A673 (cell line): ENCODE measurements around the gene CCDC197.

Experiments
- CTCF ChIP-seq: fragments of 300-800, 200-600 bp; sonication (generic); conservative IDR thresholded peaks from 2 replicates; pipeline ENCODE4 v1.5.1; 2017; ENCODE audit warnings: low read depth, mild to moderate bottlenecking, antibody characterized with exemption, low read length, moderate library complexity, mixed read lengths
- EZH2 ChIP-seq: fragments of 200-600 bp; sonication (generic); IDR thresholded peaks from 2 replicates; pipeline ENCODE4 v1.6.1; 2017; ENCODE audit warnings: borderline replicate concordance, low read depth, mild to moderate bottlenecking, mixed read lengths, antibody characterized with exemption, low read length; ENCODE audit not compliant: poor library complexity, severe bottlenecking

DNA sequence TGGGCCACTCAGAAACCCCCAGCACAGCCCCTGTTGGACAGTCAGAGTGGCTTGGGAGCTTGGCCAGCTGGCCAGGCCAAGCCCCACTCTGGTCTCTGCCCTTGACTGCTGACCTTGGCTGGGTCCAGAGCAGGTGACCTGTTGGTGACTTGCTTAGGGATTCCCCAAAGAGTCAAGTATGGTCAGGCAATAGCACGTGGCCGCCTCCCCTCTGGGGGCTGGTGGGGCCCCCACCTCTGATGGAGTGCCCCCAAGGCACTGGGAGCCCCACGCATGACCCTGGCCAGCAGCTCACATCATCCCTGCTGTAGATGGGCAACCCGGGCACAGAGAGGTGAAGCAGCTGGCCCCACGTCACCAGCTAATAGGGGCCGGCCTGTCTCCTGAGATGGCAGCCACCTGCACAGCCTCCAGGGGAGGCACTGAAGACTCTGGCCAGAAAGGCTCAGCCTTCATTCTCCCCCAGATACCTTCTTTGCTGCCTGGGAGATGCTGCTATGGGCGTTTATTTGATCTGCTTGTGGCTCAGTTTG is 1.8 kb downstream of the CCDC197 start:
- TF ChIP-seq CTCF (no peak), EZH2 (no peak)
